ENCODE data around the gene TOX2.

The TOX2 gene

GRCh38 chr20:43937591-43937990 lies 22.9 kb downstream of the TOX2 start (continued):
- no peak for TF ChIP-seq ZNF398 (tag by site-specific recombination; IDR thresholded peaks at IDR 0.05)
- TF ChIP-seq ZIC2 (tag by site-specific recombination; IDR thresholded peaks at IDR 0.05) = no peak
- TF ChIP-seq ZNF114 (tag by site-specific recombination; IDR thresholded peaks at IDR 0.05) = no peak
- no peak for TF ChIP-seq KLF8 (tag by site-specific recombination; IDR thresholded peaks at IDR 0.05)
- TF ChIP-seq ZNF112 (tag by site-specific recombination; IDR thresholded peaks at IDR 0.05) = no peak
- no peak for TF ChIP-seq ZNF324 (tag by site-specific recombination; IDR thresholded peaks at IDR 0.05)
- no peak for TF ChIP-seq OVOL3 (tag by site-specific recombination; IDR thresholded peaks at IDR 0.05)
- no peak for TF ChIP-seq PBX3 (CRISPR knock-in tag; IDR thresholded peaks at IDR 0.05)
- no peak for TF ChIP-seq ZNF561 (tag by site-specific recombination; IDR thresholded peaks at IDR 0.05; ENCODE audit: borderline replicate concordance)
- TF ChIP-seq WT1 (tag by site-specific recombination; IDR thresholded peaks at IDR 0.05) = no peak

GRCh38 chr20:43938017-43938655 lies 23.5 kb downstream of the TOX2 start:
- no peaks in the 10 kb centered on the region for H3K36me3 ChIP-seq (ENCODE audit: control insufficient read depth in 2 of 2, insufficient read depth in 1 of 2, low read length in 2 of 2)
- no peak overlapping the region for H3K27ac ChIP-seq (ENCODE audit: extremely low read depth, low read depth, low read length)
- ChIA-PET CTCF (interaction anchor here (0.9 kb wide), 1 partner anchor 168 kb away, joined by 3 read pairs; no protein-coding TSS in a partner anchor), POLR2A (no interaction called here)
- no peaks in the 10 kb centered on the region for H3K9me3 ChIP-seq (ENCODE audit: control insufficient read depth, insufficient read depth, low read depth, low read length)
- no peak overlapping the region for H3K4me3 ChIP-seq (ENCODE audit: low read depth, low read length)
- TF ChIP-seq ZNF692 (tag by site-specific recombination; IDR thresholded peaks at IDR 0.05) = 0 out of 2 replicates have a peak, but pooled peaks have one; percentile 29
- TF ChIP-seq BCL6B (tag by site-specific recombination; IDR thresholded peaks at IDR 0.05) = no peak
- H3K4me1 ChIP-seq (ENCODE audit: control insufficient read depth, insufficient read depth, low read length) = peaks cover 4% of the 10 kb centered on the region

- H3K27ac ChIP-seq (ENCODE audit: extremely low read depth, low read depth, low read length) = no peak overlapping the region
- POLR2A ChIA-PET = interaction anchor here (0.5 to 0.7 kb wide), 3 partner anchors 24 to 233 kb away, joined by 3 read pairs; no protein-coding TSS in a partner anchor
Observed at GRCh38 chr20:43938932-43939761, 24.5 kb downstream of the TOX2 start.

More at GRCh38 chr20:43938932-43939761, 24.5 kb downstream of the TOX2 start:
- H3K4me3 ChIP-seq (ENCODE audit: low read depth, low read length) = no peak overlapping the region
- H3K9me3 ChIP-seq (ENCODE audit: control insufficient read depth, insufficient read depth, low read depth, low read length) = no peaks in the 10 kb centered on the region
- H3K36me3 ChIP-seq (ENCODE audit: control insufficient read depth in 2 of 2, insufficient read depth in 1 of 2, low read length in 2 of 2) = no peaks in the 10 kb centered on the region
- CTCF ChIA-PET = interaction anchor here (0.7 to 1.0 kb wide), 6 partner anchors 9 to 189 kb away, joined by 3 to 5 read pairs (median 4); no protein-coding TSS in a partner anchor
- H3K4me1 ChIP-seq (ENCODE audit: control insufficient read depth, insufficient read depth, low read length) = peaks cover 4% of the 10 kb centered on the region
- peak; percentile 57; the same call in 1 of the 2 replicates for TF ChIP-seq ZNF692 (tag by site-specific recombination; IDR thresholded peaks at IDR 0.05)
- peak; percentile 31; the same call in 1 of the 2 replicates for TF ChIP-seq PRDM10 (tag by site-specific recombination; IDR thresholded peaks at IDR 0.05)
- TF ChIP-seq ZNF530 (tag by site-specific recombination; IDR thresholded peaks at IDR 0.05; ENCODE audit: low read depth) = no peak
- TF ChIP-seq ZNF561 (tag by site-specific recombination; IDR thresholded peaks at IDR 0.05; ENCODE audit: borderline replicate concordance) = no peak

Data from HEK293 (cell line).